HG03064 (cell line): Measurements from ENCODE around the gene SOBP.

Experiments used
- ATAC-seq: cut with Tn5 transposase; IDR thresholded peaks from one replicate; pipeline ENCODE4 v1.9.1; 2021; ENCODE audit warnings: low read depth; ENCODE audit not compliant: unreplicated experiment

The SOBP gene

GRCh38 chr6:107703606-107704005, 213.7 kb downstream of the SOBP start:
- no peak for ATAC-seq

DNA sequence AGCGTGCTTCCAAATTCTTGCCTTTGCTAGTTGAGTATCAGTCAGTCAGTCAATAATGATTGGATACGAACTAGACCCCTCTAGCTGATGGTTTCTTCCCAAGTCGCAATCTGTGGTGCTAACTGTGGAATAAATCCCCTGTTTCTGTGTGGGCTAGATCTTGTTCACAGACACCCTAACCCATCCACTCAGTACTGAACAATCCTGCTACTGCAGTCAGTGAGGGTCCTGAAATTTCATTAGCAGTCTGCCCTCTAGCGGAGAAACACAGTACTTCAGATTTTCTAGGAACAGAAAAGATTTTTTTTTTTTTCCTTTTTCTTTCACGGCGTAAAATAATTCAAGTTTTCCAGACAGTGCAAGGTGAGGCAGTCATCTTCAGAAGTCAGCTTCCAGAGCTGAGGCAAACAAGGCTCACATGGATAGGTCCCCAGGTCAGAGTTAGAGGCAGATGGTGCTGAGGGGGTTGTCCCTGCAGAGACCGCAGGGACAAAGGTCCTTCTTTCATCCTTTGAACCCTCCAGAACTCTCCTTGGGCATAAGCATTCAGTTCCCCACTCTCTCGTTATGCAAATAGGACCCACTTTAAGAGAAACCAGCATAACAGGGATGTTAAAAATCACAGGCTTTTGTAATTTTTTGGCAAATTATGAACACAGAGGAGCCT, 214.6 kb downstream of the SOBP start:
- ATAC-seq: no peak

- no peak for ATAC-seq
These were observed 216.7 kb downstream of the SOBP start for GRCh38 chr6:107706516-107707115.

DNA sequence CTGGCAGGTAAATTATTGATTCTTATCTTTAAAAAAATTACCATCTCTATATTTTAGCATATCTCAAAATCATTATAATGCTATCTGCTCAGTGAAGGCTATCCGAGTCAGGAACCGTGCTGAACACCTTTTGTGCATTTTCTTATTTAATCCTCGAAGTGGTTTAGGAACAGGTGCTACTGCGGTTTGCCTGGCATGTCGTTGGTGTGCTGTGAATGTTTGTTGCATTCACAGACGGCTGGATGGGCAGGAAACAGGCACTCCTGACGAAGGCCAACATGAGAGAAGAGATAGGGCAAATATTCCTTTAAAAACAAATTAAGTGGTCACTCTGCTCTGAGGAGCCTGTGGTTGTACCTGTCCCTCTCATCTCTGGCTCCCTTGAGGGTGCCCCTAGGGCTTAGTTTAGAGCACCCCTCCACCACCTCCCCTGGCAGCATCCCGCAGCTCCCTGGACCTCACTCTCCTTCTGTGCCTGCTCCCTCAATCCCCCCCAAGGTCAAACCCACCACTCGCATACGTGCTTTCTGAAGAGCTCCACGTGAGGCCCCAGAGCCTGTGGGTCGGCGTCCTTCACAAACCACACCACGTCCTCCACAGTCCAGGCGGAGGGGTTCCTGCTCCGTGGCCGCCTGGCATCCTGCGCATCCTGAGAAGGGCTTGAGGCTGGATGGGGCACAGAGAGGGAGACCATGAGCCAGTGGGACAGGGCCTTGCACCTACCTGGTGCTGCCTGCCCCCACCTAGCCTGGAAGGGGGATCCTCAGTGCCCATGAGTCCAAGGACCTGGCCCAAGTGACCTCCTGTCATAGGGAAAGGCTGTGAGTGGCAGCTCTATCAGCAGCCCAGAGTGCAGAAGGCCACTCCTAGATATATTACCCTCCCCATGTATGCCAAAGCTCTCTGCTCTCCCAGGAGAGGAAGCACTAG, 217.7 kb downstream of the SOBP start:
- no peak for ATAC-seq

- no peak for ATAC-seq
These were observed 218.5 kb downstream of the SOBP start for GRCh38 chr6:107708435-107708834.

- no peak for ATAC-seq
These were observed 219.4 kb downstream of the SOBP start for GRCh38 chr6:107709341-107709740.
